ENCODE data around the gene BMP8B.

- TF ChIP-seq CTCF (IDR thresholded peaks at IDR 0.05 in 4 of 5, conservative IDR thresholded peaks at IDR 0.05 in 1 of 5) = no peak
- no peak for TF ChIP-seq POLR2A (IDR thresholded peaks at IDR 0.05)
These were observed 60.7 kb downstream of the BMP8B start for GRCh38 chr1:39727932-39728317.

Data from gastrocnemius medialis (tissue), 4 donors.